ENCODE data around the gene ALDH4A1. TPM values are rescaled to one million over a fixed set of nuclear protein-coding genes. Genes with fewer than 3 reads are reported as not detected.
A peak's percentile ranks its signal among the peaks of the same experiment; 100 is the strongest.

The ALDH4A1 gene
- polyA plus RNA-seq, 4 donors = 70.5 to 96.3 (median 73.5) TPM

DNA sequence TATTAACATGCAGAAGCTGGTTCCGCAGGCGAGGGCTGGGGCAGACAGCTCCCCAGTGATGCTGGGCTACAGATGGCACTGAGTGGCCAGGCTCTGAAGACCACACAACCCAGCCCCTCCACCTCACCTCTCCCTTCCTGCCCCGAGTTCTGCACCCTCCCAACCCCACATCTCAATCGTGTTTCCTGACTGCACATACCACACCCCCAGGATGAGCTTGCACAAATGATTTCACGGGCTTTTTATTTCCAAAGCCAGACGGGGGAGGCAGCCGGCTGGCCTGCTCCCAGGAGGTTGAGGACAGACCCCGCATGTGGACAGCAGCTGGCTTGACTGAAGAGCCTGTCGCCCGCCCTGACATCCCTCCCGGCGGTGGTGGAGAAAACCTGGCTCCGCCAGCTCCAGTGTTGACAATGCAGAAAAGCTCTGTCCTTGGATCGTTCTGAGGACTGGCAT lies 21.4 kb upstream of the ALDH4A1 start:
- DNase-seq (ENCODE audit: low read depth in 4 of 4, low spot score in 2 of 4) = peak in 1 of 4 donors; percentile 59

DNA sequence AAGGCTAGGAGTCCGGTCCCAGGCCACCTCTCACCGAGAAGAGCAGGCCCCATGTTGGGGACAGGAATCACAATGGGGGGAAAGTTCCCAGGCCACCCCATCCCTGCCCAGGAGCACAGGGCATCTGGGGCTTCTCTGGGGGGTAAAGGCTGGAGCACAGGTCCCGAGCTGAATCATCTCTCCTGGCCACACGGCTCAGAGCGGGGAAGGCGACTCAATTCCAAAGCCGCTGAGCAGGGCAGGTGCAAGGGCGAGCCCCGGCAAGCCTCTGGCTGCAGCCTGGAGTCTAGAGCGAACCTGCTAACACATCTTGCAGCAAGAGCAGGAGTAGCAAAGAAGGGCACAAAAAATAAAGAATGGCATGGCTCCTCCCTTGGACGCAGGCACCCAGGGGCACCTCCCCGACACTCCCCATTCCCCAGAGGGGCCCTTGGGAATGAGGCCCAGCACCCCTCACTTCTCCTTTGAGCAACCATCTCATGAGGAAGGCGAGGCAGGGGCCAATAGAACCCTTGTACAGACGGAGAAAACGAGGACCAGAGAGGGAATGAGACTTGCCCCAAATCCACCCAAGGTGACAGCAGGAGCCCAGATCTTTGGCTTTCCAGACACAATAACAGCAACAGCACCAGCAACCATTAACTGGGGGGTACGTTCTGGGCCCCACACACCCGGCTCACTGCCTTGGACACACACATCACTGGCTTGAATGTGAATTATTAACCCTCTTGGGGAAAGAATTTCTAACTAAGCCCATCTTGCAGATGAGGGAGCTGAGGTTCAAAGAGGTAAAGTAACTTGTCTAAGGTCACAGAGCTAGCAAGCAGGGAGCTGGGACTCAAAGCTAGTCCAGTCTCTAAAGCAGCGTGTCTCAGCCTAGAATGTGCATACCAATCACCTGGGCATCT lies 20.7 kb upstream of the ALDH4A1 start:
- no peak for DNase-seq (ENCODE audit: low read depth in 4 of 4, low spot score in 2 of 4)

DNA sequence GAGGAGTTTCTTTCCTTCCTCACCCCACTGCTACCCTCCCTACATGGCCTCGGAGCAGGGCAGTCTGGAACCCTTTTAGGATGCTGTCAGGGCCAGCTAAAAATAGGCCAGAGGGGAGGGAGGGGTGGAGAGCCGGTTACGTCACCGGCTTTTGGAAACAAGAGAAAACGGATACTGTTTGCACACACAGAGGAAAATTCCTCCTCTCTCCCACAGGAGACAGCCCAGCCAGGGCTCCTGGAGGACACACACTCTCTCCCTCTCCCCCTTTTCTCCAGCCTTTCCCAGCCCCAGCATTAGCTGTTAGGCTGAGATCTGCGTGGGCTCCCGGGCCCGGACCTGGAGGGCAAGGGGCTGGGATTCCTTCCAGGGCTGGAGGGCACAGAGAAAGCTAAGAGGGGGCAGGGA lies 20.0 kb upstream of the ALDH4A1 start:
- peak in 2 of 4 donors; percentile 77 to 81 for DNase-seq (ENCODE audit: low read depth in 4 of 4, low spot score in 2 of 4)

DNA sequence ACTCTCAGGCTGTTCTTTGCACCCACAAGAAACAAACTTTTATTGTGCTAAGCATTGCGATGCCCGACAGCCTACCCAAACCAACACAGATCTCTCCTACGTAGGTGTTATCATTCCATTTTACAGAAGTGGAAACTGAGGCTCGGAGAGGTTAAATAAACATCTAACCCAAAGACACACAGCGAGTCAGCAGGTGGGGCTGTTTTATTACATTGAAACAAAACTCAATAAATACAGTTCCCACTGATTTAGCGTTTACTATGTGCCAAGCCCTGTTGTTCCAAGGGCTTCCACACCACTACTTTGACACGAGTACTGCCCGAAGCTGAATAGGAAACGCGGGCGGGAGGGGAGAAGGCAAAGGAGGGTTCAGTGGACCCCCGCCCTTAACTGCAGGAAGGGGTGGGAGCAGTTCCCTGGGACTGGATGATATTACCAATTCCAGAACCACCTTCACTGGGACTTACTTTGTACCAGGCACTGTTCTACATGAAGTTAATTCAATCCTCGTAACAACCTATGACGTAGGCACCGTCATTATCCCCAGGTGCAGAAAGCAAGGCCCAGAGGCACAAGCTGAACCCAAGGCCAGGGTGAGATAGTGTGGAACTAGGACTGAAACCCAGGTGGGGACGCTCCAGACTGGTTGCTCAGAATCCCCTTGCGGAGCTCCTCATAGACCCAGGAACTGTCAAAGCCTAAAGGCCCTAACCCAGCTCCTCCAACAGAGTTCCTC lies 19.3 kb upstream of the ALDH4A1 start:
- no peak for DNase-seq (ENCODE audit: low read depth in 4 of 4, low spot score in 2 of 4)

DNA sequence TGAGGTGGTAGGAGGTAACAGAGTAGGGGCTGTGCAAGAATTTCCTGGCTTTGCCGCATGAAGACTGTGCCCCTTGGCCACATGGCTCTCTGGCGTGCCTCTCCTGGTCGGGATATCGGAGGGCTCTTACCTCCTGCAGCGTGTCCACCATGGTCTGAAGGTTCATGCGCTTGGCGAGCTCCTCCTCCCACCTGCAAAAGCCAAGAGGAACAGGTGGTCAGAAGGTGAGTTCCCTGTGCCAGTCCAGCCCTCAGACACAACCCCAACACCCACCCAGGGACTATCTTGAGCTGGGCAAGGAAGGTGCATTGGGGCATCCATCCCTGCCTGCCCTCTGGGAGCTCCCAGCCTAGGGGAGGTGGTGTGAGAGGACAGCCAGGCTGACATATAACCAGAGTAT lies 18.6 kb upstream of the ALDH4A1 start:
- DNase-seq (ENCODE audit: low read depth in 4 of 4, low spot score in 2 of 4) = no peak

DNA sequence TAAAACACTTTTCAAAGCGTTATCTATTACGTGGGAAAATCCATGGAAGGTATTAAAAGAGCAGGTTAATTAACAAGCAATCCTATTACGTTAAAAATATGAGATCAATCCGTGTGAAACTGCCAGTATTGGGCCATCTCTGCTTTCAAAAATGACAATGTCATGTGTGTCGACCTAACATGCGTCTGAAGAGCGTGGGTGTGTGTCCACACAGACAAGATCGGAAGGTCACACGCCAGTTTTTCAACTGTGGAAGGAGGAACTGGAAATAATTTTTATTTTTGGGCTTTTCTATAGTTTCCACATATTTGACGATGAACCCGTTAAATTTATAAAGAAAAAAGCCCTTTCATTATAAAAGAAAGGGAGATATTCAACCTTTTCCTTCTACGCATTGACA lies 17.6 kb upstream of the ALDH4A1 start:
- DNase-seq (ENCODE audit: low read depth in 4 of 4, low spot score in 2 of 4) = no peak

DNA sequence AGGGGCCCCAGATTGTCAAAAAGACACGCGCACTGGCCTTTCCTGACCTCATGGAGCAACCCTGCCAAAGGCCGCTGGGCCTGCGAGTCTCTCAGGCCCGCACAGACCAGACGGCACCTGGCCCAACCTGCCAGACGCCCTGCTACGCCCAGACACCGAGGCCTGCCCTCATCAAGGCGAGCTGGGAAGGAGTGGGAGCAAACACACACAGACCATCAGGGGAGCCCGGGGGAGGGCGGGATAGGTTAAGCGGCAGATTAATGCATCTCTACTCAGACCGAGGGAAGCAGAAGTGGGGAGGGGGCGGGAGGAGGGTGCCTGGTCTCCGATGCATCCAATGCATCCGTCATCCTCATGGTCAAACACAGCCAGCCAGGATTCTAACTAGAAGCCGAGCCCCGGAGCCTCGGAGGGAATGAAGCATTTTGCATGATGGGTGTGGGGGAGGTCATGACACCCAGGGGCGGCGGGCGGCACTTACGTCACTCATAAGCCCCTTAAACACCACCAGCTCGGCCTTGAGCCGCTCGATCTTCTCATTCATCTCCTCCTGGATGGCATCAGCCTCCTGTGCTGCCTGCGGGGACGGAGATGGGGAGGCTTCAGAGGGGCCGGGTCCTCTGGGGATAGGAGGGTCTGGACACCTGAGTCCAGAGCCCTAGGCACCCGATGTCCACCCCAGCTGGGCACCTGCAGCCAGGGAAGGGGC lies 17.0 kb upstream of the ALDH4A1 start:
- DNase-seq (ENCODE audit: low read depth in 4 of 4, low spot score in 2 of 4) = no peak

DNA sequence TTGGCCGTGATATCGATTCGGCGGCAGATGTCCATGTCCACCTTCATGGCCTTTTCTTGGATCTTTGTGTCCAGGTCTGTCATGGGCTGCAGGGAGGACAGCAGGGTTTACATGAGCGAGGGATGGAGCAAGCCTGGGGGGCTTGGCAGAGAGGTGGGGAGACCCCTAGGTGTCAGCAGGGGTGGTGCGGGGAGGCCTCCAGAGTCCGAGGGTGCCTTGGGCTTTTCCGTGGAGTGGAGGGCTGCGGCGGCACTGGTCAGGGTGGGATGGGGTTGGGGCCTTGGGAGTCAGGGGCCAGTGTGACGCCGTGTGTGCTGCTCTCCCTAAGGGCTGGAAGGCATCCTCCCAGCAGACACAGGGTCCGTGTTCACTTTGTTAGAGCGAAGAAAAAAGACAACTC lies 16.1 kb upstream of the ALDH4A1 start:
- no peak for DNase-seq (ENCODE audit: low read depth in 4 of 4, low spot score in 2 of 4)

DNA sequence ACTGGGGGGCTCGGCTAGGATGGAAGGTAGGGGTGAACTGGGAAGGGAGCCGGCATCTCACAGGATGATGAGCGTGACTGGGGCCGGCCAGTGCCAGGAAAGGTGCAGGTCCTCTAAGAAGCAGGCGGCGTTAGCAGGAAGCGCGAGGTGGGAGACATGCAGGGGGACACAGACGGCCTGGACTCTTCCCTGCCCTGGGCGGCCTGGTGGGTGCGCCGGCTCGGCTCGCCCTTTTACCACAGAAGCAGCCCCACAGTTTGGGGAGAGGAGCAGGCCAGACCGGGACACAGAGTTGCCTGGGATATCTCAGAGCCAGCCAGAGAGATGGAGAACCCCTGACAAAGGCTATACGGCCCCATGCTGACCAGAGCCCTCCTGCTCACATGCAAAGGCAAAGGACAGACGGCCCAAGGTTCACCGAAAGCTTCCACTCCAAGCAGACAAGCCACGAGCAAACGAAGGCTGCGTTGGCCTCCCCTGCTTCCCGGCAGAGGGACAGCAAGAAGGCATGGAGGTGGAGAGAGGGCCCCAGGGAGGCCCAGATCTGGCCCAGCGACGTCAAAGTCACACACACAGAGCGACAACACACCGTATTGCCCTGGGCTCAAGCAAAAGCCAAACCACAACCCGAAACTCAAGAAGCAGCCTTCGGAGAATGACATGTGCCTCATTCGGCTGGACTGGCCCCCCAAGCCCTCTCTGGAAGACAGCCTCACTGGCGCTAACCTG lies 14.9 kb upstream of the ALDH4A1 start:
- no peak for DNase-seq (ENCODE audit: low read depth in 4 of 4, low spot score in 2 of 4)

DNA sequence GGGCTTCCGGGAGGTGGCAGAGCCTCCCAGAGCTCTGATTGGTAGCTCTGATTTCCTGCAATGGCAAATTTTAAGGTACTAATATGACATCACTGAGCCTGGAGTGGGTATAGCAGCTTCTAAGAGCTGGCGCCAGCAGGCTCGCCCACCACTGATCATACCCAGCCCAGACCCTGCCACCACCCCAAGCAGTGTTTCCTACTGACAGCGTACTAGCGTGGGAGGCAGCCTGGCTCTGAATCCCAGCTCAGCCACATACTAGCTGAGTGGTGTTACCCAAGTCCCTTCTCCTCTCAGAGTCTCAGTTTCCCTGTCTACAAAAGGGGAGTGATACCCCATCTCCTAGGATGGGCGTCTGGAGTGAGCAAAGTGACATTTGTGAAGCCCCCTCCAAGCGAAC lies 13.0 kb upstream of the ALDH4A1 start:
- no peak for DNase-seq (ENCODE audit: low read depth in 4 of 4, low spot score in 2 of 4)

DNA sequence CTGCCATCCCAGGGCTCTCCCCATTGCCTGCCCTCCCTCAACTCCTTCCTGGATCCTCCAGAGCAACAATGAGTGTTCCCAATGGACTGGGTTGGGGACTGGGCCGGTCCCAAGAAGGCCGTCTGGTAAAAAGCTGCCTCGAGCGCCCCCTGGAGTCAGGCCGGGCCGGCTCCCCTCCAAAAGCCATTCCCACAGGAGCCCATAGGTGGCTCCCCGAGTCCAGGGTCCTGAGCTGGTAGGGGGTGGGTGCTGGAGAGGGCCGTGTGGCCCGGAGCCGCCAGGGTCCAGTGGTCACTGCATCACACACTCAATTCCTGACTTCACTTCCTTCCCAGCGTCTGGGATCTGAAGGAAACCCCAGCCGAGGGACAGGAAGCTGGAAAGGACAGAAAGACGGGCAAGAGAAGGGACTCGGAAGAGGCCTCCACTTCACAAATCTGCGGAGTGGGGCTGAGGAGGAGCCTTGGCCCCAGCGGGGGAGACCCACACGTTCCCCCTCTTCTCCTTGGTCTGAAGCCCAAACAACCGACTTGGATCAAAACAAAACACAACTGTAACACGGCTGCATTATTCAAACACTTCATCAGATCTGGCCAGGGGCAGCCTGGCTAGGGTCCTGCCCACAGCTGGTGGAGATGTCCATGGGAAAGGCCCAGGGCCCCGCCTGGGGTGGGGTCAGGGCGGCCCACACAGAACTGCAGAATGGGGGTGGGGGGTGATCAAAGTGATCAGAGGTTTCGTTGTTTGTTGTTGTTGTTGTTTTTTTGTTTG lies 10.9 kb upstream of the ALDH4A1 start:
- DNase-seq (ENCODE audit: low read depth in 4 of 4, low spot score in 2 of 4) = peak in 2 of 4 donors; percentile 67 to 82

DNA sequence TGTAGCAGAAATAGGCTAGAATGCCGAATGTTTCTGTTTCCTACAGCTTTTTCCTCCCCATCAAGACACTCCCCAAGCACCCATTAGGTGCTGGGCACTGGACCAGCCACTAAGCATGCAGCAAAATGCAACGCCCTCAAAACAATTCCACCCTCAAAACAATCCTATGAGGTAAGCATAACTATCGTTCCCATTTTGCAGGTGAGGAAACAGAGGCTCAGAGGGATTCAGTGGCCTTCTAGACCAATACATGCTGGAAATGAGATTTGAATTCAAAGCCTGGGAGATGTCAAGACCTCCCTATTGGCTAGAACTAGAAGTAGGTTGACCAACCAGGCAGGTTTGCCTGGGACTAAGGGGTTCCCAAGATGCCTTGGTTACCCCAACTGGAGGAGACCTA lies 10.2 kb upstream of the ALDH4A1 start:
- no peak for DNase-seq (ENCODE audit: low read depth in 4 of 4, low spot score in 2 of 4)

DNA sequence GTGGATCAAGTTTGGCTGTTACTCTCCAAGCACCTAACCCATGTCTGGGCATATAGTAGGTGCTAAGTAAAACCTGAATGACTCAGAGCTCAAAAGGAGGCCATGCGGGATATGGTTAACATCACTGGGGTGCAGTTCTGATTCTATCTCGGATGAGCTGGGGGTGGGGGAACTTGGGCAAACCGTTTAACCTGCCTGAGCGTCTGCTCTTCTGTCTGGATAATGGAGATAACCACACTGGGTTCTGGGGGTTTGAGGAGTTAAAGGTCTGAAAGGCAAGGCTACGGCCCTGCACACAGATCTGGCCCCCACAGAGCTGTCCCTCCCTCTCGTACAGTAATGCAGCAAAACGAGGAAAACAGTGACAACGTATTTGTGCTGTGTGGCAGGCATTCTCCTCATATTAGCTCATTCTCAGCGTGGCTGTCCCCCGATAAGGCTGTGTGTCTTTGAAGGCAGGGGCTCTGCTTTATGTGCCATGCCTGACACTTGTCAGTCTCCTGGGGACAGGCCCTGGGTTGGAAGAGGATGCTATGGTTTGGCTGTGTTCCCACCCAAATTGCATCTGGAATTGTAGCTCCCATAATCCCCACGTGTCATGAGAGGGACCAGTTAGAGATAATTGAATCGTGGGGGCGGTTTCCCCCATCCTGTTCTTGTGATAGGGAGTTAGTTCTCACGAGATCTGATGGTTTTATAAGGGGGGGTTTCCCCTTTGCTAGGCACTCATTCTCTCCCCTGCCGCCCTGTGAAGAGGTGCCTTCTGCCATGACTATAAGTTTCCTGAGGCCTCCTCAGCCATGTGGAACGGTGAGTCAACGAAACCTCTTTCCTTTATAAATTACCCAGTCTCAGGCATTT lies 6.8 kb upstream of the ALDH4A1 start:
- DNase-seq (ENCODE audit: low read depth in 4 of 4, low spot score in 2 of 4) = no peak

DNA sequence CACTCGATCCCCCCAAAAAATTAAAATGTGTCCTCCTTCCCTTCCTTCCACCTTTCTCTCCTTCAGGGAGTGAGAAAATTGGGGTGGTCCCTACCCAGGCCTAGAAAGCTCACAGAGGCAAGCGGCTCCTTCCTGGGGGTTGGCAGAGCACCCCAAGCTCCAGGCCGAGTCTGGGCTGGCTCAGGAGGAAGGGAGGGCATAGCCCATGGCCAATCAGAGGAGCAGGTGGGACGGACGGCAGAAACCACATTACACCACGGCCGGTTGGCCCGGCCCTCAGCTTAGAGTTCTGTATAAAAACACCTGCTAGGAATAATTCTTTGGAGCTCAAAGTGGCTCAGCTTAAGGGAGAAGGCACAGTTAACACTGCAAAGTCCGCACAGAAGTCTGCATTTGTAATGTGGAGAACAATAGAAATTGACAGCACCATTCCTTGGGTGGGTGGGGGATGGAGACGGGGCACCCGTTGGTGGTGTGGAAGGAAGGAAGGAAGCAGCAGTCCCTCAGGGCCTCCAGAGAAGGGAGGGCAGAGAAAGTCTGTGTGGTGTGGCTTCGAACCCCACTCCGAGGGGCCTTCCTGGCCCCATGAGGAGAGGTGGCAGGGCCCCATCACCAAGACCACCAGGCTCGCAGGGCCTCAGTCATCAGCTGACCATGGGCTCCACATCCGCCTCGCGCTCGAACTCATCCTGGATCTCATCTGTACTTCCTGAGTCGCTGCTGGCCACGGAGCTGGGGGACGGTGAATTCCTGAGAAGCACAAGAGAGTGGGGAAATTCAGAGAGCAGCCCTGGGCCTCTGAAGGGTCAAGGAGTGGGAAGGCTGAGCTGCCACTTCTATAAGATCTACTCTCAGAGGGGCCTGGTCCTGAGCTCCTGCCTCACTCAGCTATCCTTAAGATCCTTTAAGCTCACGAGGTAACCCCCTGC lies 5.8 kb upstream of the ALDH4A1 start:
- DNase-seq (ENCODE audit: low read depth in 4 of 4, low spot score in 2 of 4) = no peak

DNA sequence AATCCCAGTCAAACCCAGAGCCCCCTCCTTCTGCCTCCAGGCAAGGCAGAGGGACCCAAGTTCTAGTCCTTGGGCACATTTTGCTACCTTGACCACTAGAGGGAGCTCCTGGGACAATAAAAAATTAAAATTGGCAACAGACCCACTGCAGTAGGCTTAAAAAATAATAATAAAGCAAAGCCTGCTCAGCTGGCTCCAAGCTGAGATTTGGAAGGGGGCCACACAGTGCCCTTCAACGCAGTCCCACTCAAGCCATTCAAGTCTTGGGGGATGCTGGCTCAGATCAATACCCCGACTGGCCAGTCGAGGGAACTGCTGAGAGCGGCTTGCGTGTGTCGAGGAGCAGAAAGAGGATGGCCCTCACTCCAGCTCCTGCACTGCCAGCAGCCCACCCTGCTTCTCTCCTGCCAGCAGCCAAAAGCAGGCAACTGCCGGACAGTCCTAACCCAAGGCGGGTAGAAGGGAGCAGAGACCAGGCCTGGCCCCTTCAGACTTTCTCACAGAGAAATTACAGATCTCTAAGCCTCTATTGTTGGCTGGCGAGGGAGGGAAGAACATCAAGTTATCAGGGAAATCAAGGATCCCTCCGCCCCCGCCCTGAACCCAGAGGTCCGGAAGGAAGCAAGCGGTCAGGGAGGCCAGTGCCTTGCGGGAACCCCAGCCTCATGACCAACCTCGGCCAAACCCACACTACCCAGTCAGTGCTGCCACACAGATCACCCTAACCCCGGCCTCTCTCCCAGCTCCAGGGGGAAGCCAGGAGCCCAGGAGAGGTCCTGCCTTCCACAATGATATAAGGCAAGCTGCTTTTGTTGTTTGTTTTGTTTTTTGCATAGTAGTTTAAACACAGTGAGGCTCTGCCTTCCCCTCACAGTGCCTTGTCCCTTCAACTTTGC lies 4.9 kb upstream of the ALDH4A1 start:
- DNase-seq (ENCODE audit: low read depth in 4 of 4, low spot score in 2 of 4) = no peak

DNA sequence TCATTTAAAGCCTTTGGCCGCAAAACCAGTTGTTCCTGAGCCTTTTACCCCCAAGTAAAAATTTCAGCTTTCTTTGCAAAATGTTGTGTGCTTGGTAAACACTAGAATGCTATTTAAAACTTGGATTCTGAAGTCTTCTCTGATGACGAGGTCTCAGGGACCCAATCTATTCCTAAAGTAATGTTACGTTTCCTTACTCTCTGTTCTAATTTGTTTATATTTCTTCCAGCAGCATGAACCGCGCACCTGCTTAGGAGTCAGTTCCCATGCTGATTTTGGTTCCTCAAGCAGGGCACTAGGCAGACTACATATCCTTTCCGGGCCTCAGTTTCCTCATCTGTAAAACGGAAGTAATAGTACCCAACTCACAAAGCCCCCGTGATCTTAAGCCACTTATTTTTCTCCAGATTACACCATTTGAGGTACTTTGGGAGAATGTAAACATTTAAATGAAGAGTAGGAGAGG lies 969 bp upstream of the ALDH4A1 start:
- no peak for DNase-seq (ENCODE audit: low read depth in 4 of 4, low spot score in 2 of 4)

Data from left renal cortex interstitium (tissue), 4 donors.